HEK293 (cell line): ENCODE data around the gene CD55.

Experiments
- CTCF ChIA-PET: fragments of 350-600 bp; formaldehyde crosslinking; extraction: SDS; loops from one replicate; lab custom pipeline; 2021; ENCODE audit warnings: antibody characterized with exemption; lab: Yijun Ruan, JAX
- POLR2A ChIA-PET: fragments of 300-600 bp; formaldehyde crosslinking; extraction: SDS; loops from one replicate; lab custom pipeline; 2020; ENCODE audit warnings: antibody characterized with exemption, inconsistent platforms; lab: Yijun Ruan, JAX
- H3K27ac ChIP-seq: fragments of 200-500 bp; sonication (Bioruptor generic); 2 replicates; pipeline ENCODE4 v1.5.1; 2014; ENCODE audit warnings: low read depth, low read length, control low read depth, inconsistent platforms; ENCODE audit errors: extremely low read depth
- H3K36me3 ChIP-seq, 2 experiments: fragments of 200-500 bp in 1 of 2; sonication (Bioruptor generic) in 1 of 2; 1 replicate in 1 of 2; 2 replicates in 1 of 2; pipeline ENCODE4 v1.5.1; 2014 to 2017; ENCODE audit warnings: inconsistent platforms in 2 of 2, low read length in 2 of 2; ENCODE audit not compliant: control insufficient read depth in 2 of 2, insufficient read depth in 1 of 2
- H3K4me1 ChIP-seq: fragments of 200-500 bp; sonication (Bioruptor generic); 2 replicates; pipeline ENCODE4 v1.5.1; 2014; ENCODE audit warnings: mild to moderate bottlenecking, low read length, inconsistent platforms; ENCODE audit not compliant: control insufficient read depth, insufficient read depth
- H3K4me3 ChIP-seq: 2 replicates; pipeline ENCODE4 v1.5.1; 2011; ENCODE audit warnings: low read depth, mild to moderate bottlenecking, control low read depth, low read length, moderate library complexity
- H3K9me3 ChIP-seq: fragments of 200-500 bp; sonication (Bioruptor generic); 2 replicates; pipeline ENCODE4 v1.5.1; 2014; ENCODE audit warnings: low read depth, low read length, inconsistent platforms; ENCODE audit not compliant: control insufficient read depth, insufficient read depth
- HOXA7 ChIP-seq: sonication (generic); formaldehyde crosslinking; IDR thresholded peaks from 2 replicates; pipeline ENCODE4 v1.8.1; 2022; ENCODE audit warnings: missing genetic modification reagents, borderline replicate concordance
- KLF9 ChIP-seq: fragments of 450-650 bp; formaldehyde crosslinking; IDR thresholded peaks from 2 replicates; pipeline ENCODE4 v1.5.1; 2016; ENCODE audit warnings: missing biosample characterization, missing genetic modification characterization, low read depth
- ZNF184 ChIP-seq: fragments of 450-650 bp; IDR thresholded peaks from 2 replicates; pipeline ENCODE4 v1.5.1; 2018; ENCODE audit warnings: missing biosample characterization, mild to moderate bottlenecking, missing genetic modification characterization
- ZNF426 ChIP-seq: fragments of 450-650 bp; formaldehyde crosslinking; IDR thresholded peaks from 2 replicates; pipeline ENCODE4 v1.5.1; 2017; ENCODE audit warnings: missing biosample characterization, missing genetic modification characterization, mild to moderate bottlenecking, inconsistent platforms, moderate library complexity
- ZNF549 ChIP-seq: fragments of 450-650 bp; IDR thresholded peaks from 2 replicates; pipeline ENCODE4 v1.5.1; 2018; ENCODE audit warnings: missing biosample characterization, missing genetic modification characterization, mild to moderate bottlenecking, inconsistent platforms, moderate library complexity
- ZNF560 ChIP-seq: fragments of 450-650 bp; formaldehyde crosslinking; IDR thresholded peaks from 2 replicates; pipeline ENCODE4 v1.5.1; 2017; ENCODE audit warnings: missing biosample characterization, missing genetic modification characterization, borderline replicate concordance
- ZNF629 ChIP-seq: fragments of 450-650 bp; formaldehyde crosslinking; IDR thresholded peaks from 2 replicates; pipeline ENCODE4 v1.5.1; 2017; ENCODE audit warnings: missing biosample characterization, missing genetic modification characterization
- ZNF660 ChIP-seq: fragments of 450-650 bp; IDR thresholded peaks from 2 replicates; pipeline ENCODE4 v1.5.1; 2018; ENCODE audit warnings: missing biosample characterization, mild to moderate bottlenecking, missing genetic modification characterization
- ZNF664 ChIP-seq: fragments of 450-650 bp; formaldehyde crosslinking; IDR thresholded peaks from 2 replicates; pipeline ENCODE4 v1.5.1; 2016; ENCODE audit warnings: missing biosample characterization, missing genetic modification characterization
- ZNF777 ChIP-seq: fragments of 450-650 bp; formaldehyde crosslinking; IDR thresholded peaks from 2 replicates; pipeline ENCODE4 v1.5.1; 2017; ENCODE audit warnings: missing biosample characterization, missing genetic modification characterization, borderline replicate concordance
- ZNF830 ChIP-seq: fragments of 450-650 bp; IDR thresholded peaks from 2 replicates; pipeline ENCODE4 v1.5.0; 2018; ENCODE audit warnings: missing biosample characterization, missing genetic modification characterization, low read depth, mild to moderate bottlenecking, moderate library complexity
- TF ChIP-seq, protein P1 (sequence below): fragments of 450-650 bp; formaldehyde crosslinking; IDR thresholded peaks from 2 replicates; pipeline ENCODE4 v1.5.1; 2016; ENCODE audit warnings: missing biosample characterization, missing genetic modification characterization
- TF ChIP-seq, protein P2 (sequence below): sonication (generic); formaldehyde crosslinking; IDR thresholded peaks from 2 replicates; pipeline ENCODE4 v1.8.1; 2022; ENCODE audit warnings: mild to moderate bottlenecking, moderate library complexity, missing genetic modification reagents
- TF ChIP-seq, protein P3 (sequence below): fragments of 450-650 bp; formaldehyde crosslinking; IDR thresholded peaks from 2 replicates; pipeline ENCODE4 v1.5.1; 2016; ENCODE audit warnings: missing biosample characterization, missing genetic modification characterization, borderline replicate concordance
- TF ChIP-seq, protein P4 (sequence below): fragments of 450-650 bp; formaldehyde crosslinking; IDR thresholded peaks from 2 replicates; pipeline ENCODE4 v1.5.1; 2017; ENCODE audit warnings: missing biosample characterization, missing genetic modification characterization

Gene CD55

DNA sequence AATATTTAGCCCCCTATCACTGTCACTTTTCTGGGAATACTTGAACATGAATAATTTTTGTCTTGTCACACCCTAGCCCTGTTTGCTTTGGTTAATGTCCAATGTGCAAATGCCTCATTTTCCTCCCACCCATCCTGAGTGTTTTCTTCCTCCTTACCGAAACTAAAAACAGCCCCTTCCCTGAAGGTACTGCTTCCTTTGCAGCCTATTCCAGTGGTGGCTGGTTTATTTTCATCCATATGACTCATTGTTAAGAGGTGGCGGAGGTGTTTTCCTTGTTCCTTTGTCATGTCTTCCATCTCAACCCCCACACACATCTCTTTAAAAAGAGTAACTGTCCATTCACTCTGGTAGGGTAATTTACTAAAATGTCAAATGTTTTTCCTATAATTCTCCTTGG lies 40.4 kb downstream of the CD55 start:
- H3K4me3 ChIP-seq = no peak overlapping the region
- TF ChIP-seq, protein P1, sequence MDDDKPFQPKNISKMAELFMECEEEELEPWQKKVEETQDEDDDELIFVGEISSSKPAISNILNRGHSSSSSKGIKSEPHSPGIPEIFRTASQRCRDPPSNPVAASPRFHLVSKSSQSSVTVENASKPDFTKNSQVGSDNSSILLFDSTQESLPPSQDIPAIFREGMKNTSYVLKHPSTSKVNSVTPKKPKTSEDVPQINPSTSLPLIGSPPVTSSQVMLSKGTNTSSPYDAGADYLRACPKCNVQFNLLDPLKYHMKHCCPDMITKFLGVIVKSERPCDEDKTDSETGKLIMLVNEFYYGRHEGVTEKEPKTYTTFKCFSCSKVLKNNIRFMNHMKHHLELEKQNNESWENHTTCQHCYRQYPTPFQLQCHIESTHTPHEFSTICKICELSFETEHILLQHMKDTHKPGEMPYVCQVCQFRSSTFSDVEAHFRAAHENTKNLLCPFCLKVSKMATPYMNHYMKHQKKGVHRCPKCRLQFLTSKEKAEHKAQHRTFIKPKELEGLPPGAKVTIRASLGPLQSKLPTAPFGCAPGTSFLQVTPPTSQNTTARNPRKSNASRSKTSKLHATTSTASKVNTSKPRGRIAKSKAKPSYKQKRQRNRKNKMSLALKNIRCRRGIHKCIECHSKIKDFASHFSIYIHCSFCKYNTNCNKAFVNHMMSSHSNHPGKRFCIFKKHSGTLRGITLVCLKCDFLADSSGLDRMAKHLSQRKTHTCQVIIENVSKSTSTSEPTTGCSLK (tag by site-specific recombination) = no peak
- TF ChIP-seq ZNF660 (tag by site-specific recombination) (no peak), ZNF426 (no peak)
- H3K36me3 ChIP-seq = peaks cover 0 to 23% of the 10 kb centered on the region in 2 experiments; a peak in 1 of 3 replicates
- no peak overlapping the region for H3K27ac ChIP-seq
- ChIA-PET CTCF (no interaction called here), POLR2A (no interaction called here)
- no peaks in the 10 kb centered on the region for H3K9me3 ChIP-seq
- H3K4me1 ChIP-seq = no peaks in the 10 kb centered on the region

DNA sequence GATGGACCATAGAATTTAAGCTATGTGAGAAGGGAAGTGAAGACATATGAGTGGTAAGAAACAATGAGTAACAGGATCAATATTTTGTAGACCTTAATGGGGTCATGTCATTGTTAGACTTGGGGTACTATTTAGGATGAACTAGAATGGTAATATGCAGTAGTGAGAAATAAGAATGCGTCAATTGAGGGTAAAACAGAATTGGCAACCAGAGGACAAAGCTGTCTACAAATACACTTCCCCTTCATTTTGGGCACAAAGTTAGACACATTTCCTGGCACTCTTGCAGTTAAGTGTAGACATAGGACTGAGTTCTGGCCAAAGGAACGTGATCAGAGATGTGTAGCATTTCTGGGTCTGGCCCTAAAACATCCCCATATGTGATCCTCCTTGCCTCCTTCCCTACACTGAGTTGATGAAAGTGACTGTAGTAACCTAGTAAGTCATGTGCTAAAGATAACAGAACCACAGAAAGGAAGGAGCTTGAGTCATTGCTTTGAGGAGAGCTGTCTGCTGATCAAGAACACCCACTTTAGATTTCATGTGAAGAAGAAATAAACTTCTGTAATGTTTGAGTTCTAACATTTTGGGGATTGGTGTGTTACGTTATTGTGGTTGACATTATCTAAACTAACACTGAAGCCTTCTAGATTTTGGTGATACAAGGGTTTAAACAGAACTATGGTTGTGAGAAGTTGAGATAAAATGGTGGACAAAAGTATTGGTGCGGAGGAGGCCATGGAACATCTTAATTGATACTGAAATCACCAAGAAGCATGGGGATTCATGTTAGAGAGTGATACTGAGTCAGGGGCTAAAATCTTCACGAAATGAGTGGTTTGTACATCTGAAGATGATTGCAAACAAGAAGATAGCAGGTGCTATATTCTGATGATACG lies 41.7 kb downstream of the CD55 start:
- TF ChIP-seq, protein P2, sequence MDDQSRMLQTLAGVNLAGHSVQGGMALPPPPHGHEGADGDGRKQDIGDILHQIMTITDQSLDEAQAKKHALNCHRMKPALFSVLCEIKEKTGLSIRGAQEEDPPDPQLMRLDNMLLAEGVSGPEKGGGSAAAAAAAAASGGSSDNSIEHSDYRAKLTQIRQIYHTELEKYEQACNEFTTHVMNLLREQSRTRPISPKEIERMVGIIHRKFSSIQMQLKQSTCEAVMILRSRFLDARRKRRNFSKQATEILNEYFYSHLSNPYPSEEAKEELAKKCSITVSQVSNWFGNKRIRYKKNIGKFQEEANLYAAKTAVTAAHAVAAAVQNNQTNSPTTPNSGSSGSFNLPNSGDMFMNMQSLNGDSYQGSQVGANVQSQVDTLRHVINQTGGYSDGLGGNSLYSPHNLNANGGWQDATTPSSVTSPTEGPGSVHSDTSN (CRISPR knock-in tag) = no peak
- TF ChIP-seq HOXA7 (no peak), ZNF777 (tag by site-specific recombination) (no peak), ZNF560 (tag by site-specific recombination) (no peak), KLF9 (tag by site-specific recombination) (no peak), ZNF830 (tag by site-specific recombination) (no peak), ZNF184 (tag by site-specific recombination) (no peak), ZNF629 (no peak), ZNF549 (tag by site-specific recombination) (no peak), ZNF664 (tag by site-specific recombination) (no peak)
- TF ChIP-seq, protein P3, sequence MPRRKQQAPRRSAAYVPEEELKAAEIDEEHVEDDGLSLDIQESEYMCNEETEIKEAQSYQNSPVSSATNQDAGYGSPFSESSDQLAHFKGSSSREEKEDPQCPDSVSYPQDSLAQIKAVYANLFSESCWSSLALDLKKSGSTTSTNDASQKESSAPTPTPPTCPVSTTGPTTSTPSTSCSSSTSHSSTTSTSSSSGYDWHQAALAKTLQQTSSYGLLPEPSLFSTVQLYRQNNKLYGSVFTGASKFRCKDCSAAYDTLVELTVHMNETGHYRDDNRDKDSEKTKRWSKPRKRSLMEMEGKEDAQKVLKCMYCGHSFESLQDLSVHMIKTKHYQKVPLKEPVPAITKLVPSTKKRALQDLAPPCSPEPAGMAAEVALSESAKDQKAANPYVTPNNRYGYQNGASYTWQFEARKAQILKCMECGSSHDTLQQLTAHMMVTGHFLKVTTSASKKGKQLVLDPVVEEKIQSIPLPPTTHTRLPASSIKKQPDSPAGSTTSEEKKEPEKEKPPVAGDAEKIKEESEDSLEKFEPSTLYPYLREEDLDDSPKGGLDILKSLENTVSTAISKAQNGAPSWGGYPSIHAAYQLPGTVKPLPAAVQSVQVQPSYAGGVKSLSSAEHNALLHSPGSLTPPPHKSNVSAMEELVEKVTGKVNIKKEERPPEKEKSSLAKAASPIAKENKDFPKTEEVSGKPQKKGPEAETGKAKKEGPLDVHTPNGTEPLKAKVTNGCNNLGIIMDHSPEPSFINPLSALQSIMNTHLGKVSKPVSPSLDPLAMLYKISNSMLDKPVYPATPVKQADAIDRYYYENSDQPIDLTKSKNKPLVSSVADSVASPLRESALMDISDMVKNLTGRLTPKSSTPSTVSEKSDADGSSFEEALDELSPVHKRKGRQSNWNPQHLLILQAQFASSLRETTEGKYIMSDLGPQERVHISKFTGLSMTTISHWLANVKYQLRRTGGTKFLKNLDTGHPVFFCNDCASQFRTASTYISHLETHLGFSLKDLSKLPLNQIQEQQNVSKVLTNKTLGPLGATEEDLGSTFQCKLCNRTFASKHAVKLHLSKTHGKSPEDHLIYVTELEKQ (tag by site-specific recombination) = no peak
- TF ChIP-seq, protein P4, sequence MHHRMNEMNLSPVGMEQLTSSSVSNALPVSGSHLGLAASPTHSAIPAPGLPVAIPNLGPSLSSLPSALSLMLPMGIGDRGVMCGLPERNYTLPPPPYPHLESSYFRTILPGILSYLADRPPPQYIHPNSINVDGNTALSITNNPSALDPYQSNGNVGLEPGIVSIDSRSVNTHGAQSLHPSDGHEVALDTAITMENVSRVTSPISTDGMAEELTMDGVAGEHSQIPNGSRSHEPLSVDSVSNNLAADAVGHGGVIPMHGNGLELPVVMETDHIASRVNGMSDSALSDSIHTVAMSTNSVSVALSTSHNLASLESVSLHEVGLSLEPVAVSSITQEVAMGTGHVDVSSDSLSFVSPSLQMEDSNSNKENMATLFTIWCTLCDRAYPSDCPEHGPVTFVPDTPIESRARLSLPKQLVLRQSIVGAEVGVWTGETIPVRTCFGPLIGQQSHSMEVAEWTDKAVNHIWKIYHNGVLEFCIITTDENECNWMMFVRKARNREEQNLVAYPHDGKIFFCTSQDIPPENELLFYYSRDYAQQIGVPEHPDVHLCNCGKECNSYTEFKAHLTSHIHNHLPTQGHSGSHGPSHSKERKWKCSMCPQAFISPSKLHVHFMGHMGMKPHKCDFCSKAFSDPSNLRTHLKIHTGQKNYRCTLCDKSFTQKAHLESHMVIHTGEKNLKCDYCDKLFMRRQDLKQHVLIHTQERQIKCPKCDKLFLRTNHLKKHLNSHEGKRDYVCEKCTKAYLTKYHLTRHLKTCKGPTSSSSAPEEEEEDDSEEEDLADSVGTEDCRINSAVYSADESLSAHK (tag by site-specific recombination) = no peak
- POLR2A ChIA-PET = interaction anchor here (0.7 kb wide), 1 partner anchor 10 kb away, joined by 5 read pairs; no protein-coding TSS in a partner anchor
- Histone ChIP-seq H3K4me3 (no peak overlapping the region), H3K9me3 (no peaks in the 10 kb centered on the region), H3K4me1 (no peaks in the 10 kb centered on the region), H3K27ac (no peak overlapping the region), H3K36me3 (peaks cover 0 to 23% of the 10 kb centered on the region in 2 experiments; a peak in 1 of 3 replicates)
- CTCF ChIA-PET = interaction anchor here (0.5 kb wide), 1 partner anchor 435 kb away, joined by 3 read pairs; no protein-coding TSS in a partner anchor
